ENCODE results near the gene SEMA5A. TPM values are rescaled to one million over a fixed set of nuclear protein-coding genes. Genes with fewer than 3 reads are reported as not detected.
A peak's percentile ranks its signal among the peaks of the same experiment; 100 is the strongest.

Gene SEMA5A
- polyA plus RNA-seq, 3 donors = not detected

DNA sequence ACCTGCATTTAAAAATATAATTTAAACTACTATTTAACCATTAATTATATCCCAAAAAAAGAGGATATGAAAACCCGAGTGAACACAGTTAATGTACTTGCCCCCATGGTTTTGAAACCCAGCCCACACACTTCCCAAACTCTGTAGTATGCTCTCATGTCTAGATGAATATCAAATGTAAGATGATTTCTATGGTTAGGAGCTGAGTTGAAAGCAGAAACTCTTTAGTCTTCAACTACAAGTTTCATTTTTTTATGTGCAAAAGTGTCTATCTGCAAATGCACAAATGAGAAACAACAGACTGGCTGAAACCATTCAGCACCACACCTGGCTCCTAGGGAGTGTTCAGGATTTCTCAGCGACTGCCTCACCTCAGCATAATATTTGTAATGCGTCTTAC, 183.3 kb downstream of the SEMA5A start:
- intact Hi-C loops (cut with micrococcal nuclease) = no loop called here
- no CpG with 5 or more reads among the region's 3 CpGs for WGBS (ENCODE audit: insufficient coverage)
- Mint-ChIP-seq H3K4me1 (no peaks in the 10 kb centered on the region), H3K27ac (no peak overlapping the region), H3K4me3 (no peak overlapping the region), H3K36me3 (no peaks in the 10 kb centered on the region), H3K9me3 (peaks cover 0 to 5% (median 0%) of the 10 kb centered on the region in 7 donors), H3K27me3 (ENCODE audit: low read depth in 3 of 3) (peaks cover 0 to 2% (median 0%) of the 10 kb centered on the region in 3 donors)
- no peak for DNase-seq
- Histone ChIP-seq H3K9ac (ENCODE audit: insufficient read depth, low read length, poor library complexity, severe bottlenecking) (no peak overlapping the region), H3K4me3 (replicated peaks in 1 of 3; ENCODE audit: low read depth in 2 of 3, low read length in 3 of 3) (no peak overlapping the region), H4K20me1 (ENCODE audit: insufficient read depth, low read length) (no peaks in the 10 kb centered on the region), H3K79me2 (ENCODE audit: insufficient read depth, low read length) (no peaks in the 10 kb centered on the region), H3K27me3 (ENCODE audit: control insufficient read depth in 2 of 2, insufficient read depth in 2 of 2, low read length in 2 of 2) (no peaks in the 10 kb centered on the region), H3K4me2 (replicated peaks; ENCODE audit: extremely low read depth, low read length, poor library complexity, severe bottlenecking) (no peak overlapping the region), H2AFZ (ENCODE audit: insufficient read depth, low read depth, low read length, poor library complexity, severe bottlenecking) (no peak overlapping the region), H3K36me3 (replicated peaks in 1 of 2; ENCODE audit: control insufficient read depth in 1 of 2, insufficient read depth in 2 of 2, low read length in 2 of 2) (no peaks in the 10 kb centered on the region), H3K27ac (ENCODE audit: low read depth in 1 of 2, low read length in 2 of 2) (no peak overlapping the region), H3K4me1 (ENCODE audit: control insufficient read depth in 1 of 2, insufficient read depth in 2 of 2, low read length in 2 of 2) (no peaks in the 10 kb centered on the region), H3K9me3 (replicated peaks in 1 of 2; ENCODE audit: control insufficient read depth in 1 of 2, insufficient read depth in 1 of 2, low read length in 2 of 2) (no peaks in the 10 kb centered on the region)
- TF ChIP-seq, protein P1, sequence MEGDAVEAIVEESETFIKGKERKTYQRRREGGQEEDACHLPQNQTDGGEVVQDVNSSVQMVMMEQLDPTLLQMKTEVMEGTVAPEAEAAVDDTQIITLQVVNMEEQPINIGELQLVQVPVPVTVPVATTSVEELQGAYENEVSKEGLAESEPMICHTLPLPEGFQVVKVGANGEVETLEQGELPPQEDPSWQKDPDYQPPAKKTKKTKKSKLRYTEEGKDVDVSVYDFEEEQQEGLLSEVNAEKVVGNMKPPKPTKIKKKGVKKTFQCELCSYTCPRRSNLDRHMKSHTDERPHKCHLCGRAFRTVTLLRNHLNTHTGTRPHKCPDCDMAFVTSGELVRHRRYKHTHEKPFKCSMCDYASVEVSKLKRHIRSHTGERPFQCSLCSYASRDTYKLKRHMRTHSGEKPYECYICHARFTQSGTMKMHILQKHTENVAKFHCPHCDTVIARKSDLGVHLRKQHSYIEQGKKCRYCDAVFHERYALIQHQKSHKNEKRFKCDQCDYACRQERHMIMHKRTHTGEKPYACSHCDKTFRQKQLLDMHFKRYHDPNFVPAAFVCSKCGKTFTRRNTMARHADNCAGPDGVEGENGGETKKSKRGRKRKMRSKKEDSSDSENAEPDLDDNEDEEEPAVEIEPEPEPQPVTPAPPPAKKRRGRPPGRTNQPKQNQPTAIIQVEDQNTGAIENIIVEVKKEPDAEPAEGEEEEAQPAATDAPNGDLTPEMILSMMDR (IDR thresholded peaks at IDR 0.05) = no peak

DNA sequence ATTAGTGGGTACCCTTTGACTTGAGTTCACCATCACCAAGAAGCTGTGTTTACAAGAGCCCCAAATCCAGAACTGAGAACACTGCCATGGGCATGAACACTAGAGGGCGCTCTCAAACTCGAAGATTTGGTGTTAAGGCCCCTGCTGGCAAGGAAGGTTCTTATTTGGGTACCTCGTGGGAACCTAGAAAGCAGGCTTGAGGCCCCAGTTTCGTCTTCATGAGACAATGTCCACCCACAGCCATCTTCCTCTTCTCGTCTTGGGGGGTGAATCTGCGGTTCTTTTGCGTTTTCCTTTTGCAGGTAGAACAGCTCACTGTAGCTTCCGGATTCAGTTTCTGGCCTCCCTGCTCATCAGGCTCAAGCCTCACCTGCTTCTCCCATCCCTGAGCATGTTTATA, 184.0 kb downstream of the SEMA5A start:
- Mint-ChIP-seq H3K9me3 (peaks cover 0 to 5% (median 0%) of the 10 kb centered on the region in 7 donors), H3K27me3 (ENCODE audit: low read depth in 3 of 3) (peaks cover 0 to 2% (median 0%) of the 10 kb centered on the region in 3 donors), H3K4me1 (no peaks in the 10 kb centered on the region), H3K36me3 (no peaks in the 10 kb centered on the region), H3K27ac (no peak overlapping the region), H3K4me3 (no peak overlapping the region)
- H4K20me1 ChIP-seq (ENCODE audit: insufficient read depth, low read length) = no peaks in the 10 kb centered on the region
- no peak overlapping the region for H3K4me2 ChIP-seq (replicated peaks; ENCODE audit: extremely low read depth, low read length, poor library complexity, severe bottlenecking)
- H3K27ac ChIP-seq (ENCODE audit: low read depth in 1 of 2, low read length in 2 of 2) = no peak overlapping the region
- no peak overlapping the region for H2AFZ ChIP-seq (ENCODE audit: insufficient read depth, low read depth, low read length, poor library complexity, severe bottlenecking)
- 33% methylated on average over 5 of the region's 8 CpGs for WGBS (ENCODE audit: insufficient coverage)
- intact Hi-C loops (cut with micrococcal nuclease) = no loop called here
- no peaks in the 10 kb centered on the region for H3K27me3 ChIP-seq (ENCODE audit: control insufficient read depth in 2 of 2, insufficient read depth in 2 of 2, low read length in 2 of 2)
- DNase-seq = peak in 2 of 3 donors; percentile 2 to 27
- H3K4me3 ChIP-seq (replicated peaks in 1 of 3; ENCODE audit: low read depth in 2 of 3, low read length in 3 of 3) = no peak overlapping the region
- TF ChIP-seq, protein P1 (IDR thresholded peaks at IDR 0.05) = peak; percentile 65
- no peaks in the 10 kb centered on the region for H3K36me3 ChIP-seq (replicated peaks in 1 of 2; ENCODE audit: control insufficient read depth in 1 of 2, insufficient read depth in 2 of 2, low read length in 2 of 2)
- H3K4me1 ChIP-seq (ENCODE audit: control insufficient read depth in 1 of 2, insufficient read depth in 2 of 2, low read length in 2 of 2) = no peaks in the 10 kb centered on the region
- no peak overlapping the region for H3K9ac ChIP-seq (ENCODE audit: insufficient read depth, low read length, poor library complexity, severe bottlenecking)
- no peaks in the 10 kb centered on the region for H3K9me3 ChIP-seq (replicated peaks in 1 of 2; ENCODE audit: control insufficient read depth in 1 of 2, insufficient read depth in 1 of 2, low read length in 2 of 2)
- no peaks in the 10 kb centered on the region for H3K79me2 ChIP-seq (ENCODE audit: insufficient read depth, low read length)
